ENCODE data around the gene GPR35.

- no peak for TF ChIP-seq CTCF (optimal IDR thresholded peaks at IDR 0.05 in 1 of 3, IDR thresholded peaks at IDR 0.05 in 1 of 3, conservative IDR thresholded peaks at IDR 0.05 in 1 of 3; ENCODE audit: extremely low read depth in 1 of 3, insufficient read depth in 2 of 3, low read length in 3 of 3)
- TF ChIP-seq EZH2 (IDR thresholded peaks at IDR 0.05; ENCODE audit: low read length) = no peak
Observed at GRCh38 chr2:240576436-240577205, 48.7 kb upstream of the GPR35 start.
